Measurements from ENCODE around the gene IRAK3.
"Not testable (repeated sequence)": the region's sequence is repeated elsewhere in the genome, so short reads cannot be mapped to it uniquely, and the experiment has no call there.

The IRAK3 gene

DNA sequence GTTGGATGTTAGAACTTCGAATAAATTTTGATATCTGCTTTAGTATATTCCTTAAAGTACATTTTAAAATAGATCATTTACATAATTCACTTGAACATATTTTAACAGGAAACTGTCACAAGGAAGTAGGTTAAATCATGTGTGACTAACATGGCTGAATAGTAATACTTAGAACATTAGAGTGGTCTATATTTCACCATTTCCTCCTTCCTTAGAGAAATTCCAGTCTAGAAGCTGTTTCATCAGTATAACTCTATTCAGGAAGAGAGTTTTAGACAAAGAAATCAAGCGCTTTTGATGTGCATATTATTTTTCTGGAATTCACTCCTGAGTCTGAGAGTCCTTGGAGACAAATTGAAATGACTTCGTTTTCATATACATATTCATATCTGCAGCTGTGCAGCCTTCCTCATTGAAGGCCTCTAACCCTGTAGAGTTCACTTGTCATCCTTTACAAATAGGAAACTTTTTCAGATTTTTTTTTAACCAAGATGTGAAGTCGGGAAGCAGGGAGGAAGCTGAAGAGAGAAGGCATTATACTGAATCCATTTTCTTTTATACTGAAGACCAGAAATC is 28.4 kb downstream of the IRAK3 start:
- DNase-seq: no peak

DNA sequence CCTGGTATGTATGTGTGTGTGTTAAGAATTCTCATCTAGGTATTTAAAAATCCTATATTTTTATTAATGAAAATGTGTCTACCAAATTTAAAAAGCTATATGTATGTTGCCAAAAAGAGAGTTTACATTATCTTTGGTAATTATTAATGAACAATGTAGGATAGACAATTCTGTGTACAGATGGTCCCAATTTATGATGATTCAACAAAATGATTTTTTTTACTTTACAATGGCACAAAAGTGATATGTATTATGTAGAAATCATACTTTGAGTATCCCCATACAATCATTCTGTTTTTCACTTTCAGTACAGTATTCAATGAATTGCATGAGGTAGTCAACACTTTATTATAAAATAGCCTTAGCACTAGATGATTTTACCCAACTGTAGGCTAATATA is 39.4 kb downstream of the IRAK3 start:
- DNase-seq: no peak

DNA sequence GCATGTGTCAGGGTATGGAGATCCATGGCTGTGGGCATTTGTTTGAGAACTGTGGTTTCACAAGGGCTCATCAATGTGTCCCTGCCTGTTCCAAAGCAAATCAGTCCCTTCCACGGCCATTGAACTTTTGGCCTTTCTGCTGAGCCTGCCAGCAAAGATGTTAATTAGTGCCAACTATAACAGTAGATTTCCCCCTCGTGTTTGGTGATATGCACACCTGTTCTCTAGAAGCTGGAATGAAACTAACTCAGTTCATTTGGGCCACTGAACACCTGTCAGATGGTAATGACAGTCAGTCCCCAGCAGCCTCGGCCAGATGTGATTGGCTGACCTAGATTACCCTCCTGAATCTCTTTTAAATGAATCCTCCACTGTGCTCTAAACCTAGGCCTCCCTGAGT is 43.2 kb downstream of the IRAK3 start:
- no peak for DNase-seq

DNA sequence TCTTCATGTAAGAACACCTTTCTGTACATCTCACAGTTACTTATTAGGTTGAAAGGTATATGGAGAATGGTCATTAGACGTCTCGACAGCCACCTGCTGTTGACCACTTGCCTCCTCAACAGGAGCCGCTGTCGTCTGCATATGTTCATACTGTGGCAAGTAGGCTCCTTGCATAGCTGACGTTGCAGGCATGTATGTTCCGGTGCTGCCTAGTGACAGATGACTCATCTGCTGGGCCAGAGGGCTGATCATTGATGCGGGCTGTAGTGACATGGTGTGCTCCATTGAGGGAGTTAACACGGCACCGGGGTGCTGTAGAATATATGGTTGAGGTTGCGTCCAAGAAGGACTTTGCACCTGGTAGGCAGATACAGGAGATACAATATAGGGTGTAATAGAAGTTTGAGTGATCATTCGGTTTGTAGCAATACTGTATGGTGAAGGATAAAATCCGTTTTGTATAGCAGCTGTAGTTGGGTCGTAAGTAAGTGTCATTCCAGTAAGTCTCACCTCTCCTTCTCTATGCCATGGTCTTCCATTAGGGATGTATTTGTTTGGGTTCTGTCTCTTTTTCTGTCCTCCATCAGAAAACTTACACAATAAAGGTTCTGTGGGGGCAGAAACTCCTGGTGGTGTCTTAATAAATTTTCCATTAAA is 45.2 kb downstream of the IRAK3 start:
- DNase-seq: peak; percentile 62

DNA sequence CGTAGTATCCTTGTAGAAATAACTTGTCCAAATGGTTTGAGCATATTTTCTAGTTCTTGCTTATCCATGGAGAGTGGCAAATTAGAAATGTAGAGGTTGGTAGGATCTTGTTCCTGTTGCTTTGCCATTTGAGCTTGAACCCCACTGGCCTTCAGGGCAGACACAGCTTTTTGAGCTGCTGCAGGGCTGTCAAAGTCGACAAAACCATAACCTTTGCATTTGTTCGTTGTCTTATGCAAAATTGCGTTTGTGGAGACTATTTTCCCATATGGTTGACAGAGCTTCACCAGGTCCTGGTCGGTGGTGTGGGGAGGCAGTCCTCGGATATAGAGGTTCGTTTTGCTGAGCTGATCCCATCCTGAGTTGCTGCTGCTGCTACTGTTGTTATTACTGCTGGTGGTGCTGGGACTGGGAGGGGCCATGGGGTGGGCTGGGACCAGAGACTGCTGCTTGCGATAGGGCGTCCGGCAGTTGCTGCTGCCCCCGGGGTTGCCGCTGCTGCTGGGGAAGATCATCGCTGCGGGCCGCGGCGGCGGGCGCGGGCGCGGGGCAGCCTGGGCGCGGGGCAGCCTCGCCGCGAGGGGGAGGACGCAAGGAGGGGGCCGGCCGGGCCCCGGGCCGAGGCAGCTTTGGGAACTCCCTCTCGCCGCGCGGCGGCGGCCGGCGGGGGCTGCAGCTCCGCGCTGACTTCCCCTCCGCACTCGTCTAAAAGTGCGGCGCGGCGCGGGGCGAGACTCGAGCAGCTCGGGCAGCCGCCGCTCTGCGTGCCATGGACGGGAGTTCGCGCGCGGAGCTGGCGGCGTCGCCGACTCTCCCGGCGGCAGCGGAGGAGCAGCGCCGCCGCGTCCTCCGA is 46.0 kb downstream of the IRAK3 start:
- peak; percentile 50 for DNase-seq

DNA sequence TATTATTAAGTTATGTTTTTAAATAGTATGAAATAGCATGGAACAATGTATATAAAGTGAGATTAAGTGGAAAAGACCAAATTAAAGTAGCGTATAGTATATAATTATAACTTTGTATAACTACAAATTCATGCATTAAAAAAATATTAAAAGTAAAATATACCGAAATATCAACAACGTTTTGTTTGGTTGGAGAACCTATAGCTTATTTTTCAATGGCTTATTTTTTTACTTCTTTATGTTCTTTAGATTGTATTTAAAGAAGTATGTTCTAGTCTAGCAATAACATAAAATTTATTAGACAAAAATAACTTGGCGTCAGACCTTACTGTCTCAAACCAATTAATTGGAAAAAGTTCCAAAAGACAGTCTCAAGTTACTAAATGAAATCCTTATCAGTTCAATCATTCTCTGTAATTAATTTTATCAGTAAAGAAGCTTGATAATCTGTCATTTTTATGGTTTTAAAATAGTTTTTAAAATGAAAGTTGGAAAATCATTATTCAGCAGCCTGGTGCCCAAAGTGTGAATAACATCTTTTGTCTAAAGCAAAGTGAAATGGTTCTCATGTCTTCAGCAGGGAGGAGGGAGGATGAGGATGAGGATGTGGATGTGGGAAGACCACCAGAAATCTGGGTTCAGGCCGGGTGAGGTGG is 46.7 kb downstream of the IRAK3 start:
- DNase-seq: peak; percentile 29

DNA sequence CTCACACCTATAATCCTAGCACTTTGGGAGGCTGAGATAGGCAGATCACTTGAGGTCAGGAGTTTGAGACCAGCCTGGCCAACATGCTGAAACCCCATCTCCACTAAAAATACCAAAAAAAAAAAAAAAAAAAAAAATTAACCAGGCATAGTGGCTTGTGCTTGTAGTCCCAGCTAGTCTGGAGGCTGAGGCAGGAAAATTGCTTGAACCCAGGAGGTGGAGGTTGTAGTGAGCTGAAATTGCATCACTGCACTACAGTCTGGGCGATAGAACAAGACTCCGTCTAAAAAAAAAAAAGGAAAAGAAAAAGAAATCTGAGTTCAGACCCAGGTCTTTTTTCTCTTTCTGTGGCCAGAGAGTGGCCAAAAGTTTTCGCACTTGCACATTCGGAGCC is 47.3 kb downstream of the IRAK3 start:
- DNase-seq: not testable (repeated sequence)

DNA sequence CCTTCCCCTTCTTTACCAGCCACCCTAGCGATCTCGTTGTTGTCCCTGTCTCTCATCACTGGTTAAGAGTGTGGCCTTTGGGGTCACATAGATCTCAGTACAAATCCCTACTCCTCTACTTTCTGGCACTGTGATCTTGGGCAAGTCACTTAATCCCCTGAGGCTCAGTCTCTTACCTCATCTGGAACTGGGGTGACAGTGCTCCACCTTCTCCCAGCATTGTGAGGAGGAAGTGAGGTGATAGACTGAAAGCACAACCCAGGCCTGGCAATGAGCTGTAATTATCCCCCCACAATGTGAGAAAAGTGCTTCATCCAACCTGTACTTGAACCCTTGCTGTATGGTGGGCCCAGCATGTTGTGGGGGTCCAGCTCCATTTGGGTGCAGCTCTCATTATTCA is 48.0 kb downstream of the IRAK3 start:
- DNase-seq: no peak

DNA sequence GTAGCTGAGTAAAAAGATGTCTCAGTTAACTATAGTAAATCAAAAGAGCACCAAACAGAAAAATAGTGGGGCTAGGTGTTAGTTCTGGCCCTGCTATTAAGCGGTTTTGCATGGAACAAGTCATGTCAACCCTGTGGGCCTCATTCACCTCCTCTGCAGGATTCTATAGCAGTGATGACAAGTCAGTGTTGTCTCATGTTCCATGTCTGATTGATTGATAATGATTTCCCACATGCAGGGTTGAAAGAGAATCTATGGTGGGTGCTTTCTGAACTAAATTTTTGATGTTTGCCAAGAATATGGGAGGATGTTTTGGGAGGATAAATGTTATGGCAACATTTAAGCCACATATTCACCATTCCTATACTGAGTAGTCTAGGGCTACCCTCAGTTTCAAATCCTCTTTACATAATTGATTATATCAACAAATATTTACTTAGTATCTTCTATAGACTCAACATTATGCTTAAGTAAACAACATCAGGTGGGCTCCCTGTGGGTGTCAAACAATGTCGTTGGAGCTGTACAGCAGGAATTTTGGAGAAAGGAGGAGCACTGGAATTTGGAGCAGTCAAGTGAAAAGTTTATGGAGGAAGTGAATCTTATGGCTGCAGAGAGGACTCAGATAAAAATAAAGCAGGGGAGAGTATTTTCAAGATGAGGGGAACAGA is 48.6 kb downstream of the IRAK3 start:
- no peak for DNase-seq

DNA sequence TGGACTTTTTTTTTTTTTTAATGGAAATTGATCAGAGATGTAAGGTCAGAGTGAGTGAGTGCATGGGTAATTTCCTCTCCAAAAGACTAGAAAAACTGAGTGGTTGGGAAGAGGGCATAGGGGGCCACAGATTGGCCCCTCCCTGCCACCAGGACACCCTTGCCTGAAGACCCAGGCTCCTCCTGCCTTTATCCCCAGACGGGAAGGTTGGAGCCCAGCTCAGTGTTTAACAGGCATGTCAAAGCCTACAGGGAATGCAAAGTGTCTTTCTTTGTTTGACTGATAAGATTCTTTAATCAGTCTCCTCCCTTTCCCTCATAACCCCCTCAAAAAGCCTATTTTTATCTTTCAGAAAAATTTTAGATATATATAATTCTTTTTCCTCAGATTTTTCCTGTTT is 50.3 kb downstream of the IRAK3 start:
- DNase-seq: no peak

DNA sequence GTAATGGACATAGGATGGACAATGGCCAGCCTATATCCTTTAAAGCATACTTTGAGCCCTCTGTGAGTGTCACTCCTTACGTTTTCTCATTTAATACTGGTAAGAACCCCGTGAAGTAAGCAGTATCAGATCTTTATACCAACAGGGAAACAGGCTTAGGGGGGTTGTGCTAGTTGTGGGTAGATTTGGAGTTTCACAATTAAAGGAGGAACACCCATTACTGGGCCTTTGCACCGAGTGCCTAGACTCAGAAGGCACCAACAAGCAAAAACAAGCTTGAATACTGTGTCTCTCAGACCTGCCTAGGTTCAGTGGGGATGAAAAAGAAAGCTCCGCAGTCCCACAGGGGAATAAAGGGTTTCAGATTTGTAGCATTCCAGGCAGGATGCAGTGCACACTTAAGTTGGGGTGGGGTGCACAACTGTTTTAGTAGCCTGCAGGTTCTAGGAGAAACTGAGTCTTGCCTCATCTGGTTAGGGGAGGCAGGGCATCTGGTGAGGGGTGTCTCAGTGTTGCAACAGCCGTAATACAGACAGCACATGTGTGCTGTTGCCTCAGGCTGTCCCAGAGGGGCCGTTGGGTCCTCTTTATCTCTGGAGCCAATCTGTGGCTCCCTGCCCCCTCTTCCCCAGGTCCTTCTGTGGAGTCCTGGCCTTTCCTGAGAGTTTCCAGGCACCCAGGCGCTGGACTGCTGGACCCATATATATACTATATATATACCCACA is 51.2 kb downstream of the IRAK3 start:
- no peak for DNase-seq

DNA sequence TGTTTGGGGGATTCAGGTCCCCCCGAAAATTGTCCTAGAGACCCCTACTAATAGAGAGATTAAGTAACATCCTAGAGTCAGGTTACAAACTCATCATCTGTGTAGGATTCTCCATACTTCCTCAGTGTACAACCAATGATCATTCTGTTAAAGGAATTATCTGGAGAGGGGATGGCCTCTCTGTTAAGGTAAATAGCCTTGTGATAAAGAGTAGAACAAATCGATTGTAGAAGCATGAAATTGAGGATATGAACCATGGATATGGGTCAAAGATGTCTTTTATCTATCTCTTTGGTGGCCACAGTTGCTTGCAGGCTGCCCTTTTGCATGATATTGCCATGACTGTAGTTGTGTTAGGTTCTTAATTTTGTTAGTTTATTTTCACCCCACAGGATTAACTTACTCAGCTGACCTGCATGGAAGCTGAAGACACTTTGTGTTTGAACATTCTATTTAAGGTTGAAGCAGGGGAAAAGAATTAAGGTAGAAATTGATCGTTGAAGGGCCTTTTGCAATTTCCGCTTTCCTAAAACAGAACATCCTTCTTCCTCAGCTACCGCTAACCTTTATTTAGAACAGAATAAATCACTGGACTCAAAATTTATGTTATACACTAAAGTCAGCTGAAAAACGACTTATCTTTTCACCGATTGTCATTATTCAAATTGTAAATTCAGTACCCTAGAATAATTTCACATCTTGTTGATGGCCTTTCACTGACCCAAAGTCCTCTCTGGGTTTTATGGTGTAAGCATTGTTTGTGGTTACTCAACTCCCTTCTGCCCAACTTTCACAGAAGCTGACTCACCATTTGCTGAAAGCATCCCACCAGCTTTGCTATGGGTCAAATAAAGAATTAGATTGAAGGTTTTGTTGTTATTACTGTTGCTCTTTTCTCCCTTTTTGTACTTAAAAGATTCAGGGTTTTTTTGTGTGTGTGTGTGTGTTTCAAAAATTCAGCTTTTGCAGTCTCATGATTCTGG is 52.3 kb downstream of the IRAK3 start:
- peak; percentile 63 for DNase-seq

DNA sequence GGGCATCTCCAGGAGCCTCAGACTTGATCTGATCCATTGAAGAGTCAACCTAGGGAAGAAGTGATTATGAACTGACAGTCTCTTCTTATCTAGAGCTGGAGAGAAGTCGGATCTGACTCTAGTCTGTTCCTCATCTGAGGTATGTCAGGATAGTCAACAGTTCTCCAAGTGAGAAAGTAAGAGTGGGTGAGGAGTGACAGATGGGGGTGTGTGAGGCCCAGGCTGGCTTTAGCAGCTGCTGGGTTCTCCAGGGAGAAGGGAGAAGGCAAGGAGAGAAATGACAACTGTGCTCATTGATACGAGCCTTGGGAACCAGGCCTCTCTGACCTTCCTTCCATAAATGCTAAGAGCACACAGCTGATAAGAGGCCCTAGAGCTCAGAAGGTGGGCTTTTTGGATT is 53.3 kb downstream of the IRAK3 start:
- no peak for DNase-seq

DNA sequence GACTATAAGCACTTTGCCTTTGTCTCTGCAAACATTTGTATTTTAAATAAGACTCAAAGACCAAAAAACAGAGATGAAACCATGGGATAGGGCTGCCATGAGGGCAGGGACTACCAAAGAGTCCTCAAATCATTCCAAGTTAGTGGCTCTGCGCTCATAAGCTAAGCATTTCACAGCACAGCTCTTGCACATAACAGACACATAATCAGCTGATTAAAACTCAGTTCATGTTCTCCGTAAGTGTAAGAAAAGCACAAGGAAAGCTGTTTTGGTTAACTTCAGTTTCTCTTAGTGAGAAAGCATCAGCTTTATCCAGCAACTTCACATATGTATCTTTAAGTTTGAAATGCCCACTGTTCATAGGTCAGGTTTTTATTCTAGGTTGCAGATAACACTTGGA is 54.9 kb downstream of the IRAK3 start:
- DNase-seq: no peak

DNA sequence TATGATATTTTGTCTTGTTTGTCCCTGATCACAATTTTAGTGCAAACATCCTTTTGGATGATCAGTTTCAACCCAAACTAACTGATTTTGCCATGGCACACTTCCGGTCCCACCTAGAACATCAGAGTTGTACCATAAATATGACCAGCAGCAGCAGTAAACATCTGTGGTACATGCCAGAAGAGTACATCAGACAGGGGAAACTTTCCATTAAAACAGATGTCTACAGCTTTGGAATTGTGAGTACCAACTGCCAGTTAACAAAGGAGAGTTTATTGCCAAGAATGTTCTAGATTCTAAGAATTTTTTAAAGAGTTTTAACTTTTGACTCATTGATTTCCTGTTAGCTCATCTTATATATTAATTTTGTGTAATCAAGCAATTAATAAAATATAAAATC is 55.4 kb downstream of the IRAK3 start:
- DNase-seq: no peak

DNA sequence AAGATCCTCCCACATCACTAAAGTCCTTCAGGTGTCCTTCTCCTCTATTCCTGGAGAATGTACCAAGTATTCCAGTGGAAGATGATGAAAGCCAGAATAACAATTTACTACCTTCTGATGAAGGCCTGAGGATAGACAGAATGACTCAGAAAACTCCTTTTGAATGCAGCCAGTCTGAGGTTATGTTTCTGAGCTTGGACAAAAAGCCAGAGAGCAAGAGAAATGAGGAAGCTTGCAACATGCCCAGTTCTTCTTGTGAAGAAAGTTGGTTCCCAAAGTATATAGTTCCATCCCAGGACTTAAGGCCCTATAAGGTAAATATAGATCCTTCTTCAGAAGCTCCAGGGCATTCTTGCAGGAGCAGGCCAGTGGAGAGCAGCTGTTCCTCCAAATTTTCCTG is 58.7 kb downstream of the IRAK3 start:
- DNase-seq: no peak

DNA sequence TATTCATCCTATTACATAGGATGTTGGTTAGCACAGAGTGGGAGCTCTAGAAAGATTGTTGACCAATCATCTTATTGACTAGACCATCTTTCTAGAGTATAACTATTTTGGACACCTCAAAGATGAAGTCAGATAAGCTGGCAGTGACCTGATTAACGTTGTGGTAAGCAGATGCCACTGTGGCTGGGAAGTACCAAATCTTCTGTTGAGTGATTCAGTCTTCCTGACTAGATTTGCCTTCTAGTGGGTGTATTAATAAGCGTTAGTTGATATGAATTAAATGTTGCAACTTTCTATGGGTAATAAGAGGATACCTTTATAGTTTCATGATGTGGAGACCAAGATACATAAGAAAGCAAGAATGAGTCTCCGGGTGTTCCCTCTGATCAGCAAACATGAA is 62.0 kb downstream of the IRAK3 start:
- DNase-seq: no peak

DNA sequence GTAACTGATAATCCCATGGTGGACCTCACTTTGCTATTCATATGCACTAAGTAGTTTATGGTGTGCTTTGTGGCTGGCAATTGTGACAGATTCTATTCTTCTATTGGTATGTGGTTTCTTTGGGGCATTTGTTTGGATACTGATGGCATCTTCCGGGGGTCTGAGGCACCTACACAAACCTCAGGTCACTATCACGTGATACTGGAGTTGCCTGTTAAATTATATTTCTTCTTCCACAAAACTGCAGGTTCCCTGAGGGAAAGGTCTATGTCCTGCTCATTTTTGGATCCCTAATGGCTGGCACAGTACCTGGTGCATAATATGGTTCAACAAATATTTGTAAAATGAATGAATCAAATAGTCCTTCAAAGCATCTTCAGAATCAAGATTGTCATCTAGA is 63.8 kb downstream of the IRAK3 start:
- DNase-seq: no peak

DNA sequence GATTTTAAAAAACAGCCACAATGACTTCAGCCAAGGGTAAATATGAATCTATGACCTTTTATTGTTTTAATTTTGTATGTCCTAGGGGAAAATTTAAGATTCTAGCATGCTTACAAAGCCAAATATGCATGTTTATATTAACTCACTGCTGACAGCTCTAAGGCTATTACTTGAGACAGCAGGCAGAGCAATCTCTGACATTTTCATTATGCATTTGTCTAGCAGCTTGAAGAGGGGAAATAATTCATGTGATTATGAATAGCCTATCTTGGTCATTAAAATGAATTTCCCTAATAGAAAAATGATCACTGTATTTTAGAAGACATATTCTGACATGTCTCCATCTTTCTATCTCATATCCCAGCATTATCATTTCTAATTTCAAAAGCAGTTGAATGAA is 66.7 kb downstream of the IRAK3 start:
- no peak for DNase-seq

DNA sequence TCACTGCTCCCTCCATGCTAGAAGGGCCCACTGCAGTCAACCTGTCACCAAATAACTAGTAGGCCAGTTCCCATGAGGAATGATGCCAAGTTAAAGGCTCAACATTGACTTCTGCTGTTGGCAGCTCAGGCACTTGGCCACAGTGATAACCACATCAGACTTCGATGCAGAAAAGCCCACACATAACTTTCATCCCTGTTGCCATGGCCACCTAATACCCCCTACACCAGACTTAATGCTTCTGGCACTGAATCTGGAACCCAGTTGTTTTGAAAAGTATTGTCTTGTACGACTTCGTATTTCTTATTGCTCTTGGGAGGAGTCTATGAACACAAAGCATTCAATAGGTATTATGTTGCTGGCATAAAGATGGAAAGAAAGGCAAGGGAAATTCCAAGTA is 69.0 kb downstream of the IRAK3 start:
- DNase-seq: no peak

DNA sequence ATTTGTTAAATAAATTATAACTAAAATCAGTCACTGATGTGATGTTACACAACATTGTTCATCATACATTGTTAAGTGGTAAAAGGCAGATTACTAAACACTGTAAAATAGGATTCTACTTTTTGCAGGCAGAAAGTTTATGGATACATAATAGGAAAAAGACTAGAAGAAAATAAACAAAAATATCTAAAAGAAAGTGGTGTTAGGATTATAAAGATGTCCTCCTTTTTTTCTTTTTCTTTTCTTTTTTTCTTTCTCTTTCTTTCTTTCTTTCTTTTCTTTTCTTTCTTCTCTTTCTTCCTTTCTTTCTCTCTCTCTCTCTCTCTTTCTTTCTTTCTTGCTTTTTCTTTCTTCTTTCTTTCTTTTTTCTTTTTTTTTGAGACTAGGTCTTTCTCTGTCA is 73.7 kb downstream of the IRAK3 start:
- no peak for DNase-seq

All from fibroblast of skin of back (primary cell).